H9 (cell line): ENCODE measurements around the gene MMEL1. TPM values are rescaled to one million over a fixed set of nuclear protein-coding genes. Genes with fewer than 3 reads are reported as not detected.

Experiments used
- DNase-seq: peaks from one replicate; pipeline ENCODE4 v3.0.0-alpha.2; 2017
- H2AFZ ChIP-seq: one replicate; pipeline ENCODE4 v1.6.1; 2013; ENCODE audit warnings: mild to moderate bottlenecking, low read length, control low read depth, moderate library complexity
- H2AK5ac ChIP-seq: 2 replicates; pipeline ENCODE4 v1.6.1; 2013; ENCODE audit warnings: low read length, control low read depth, mixed read lengths; ENCODE audit not compliant: insufficient read length
- H2BK120ac ChIP-seq: one replicate; pipeline ENCODE4 v1.6.1; 2013; ENCODE audit warnings: low read depth, mild to moderate bottlenecking, low read length, control low read depth, inconsistent platforms; ENCODE audit not compliant: poor library complexity, severe bottlenecking
- H2BK12ac ChIP-seq: 2 replicates; pipeline ENCODE4 v1.6.1; 2013; ENCODE audit warnings: low read length, control low read depth, mixed read lengths, low read depth; ENCODE audit not compliant: insufficient read length
- H2BK15ac ChIP-seq: 2 replicates; pipeline ENCODE4 v1.6.1; 2013; ENCODE audit warnings: low read depth, low read length, control low read depth
- H2BK20ac ChIP-seq: one replicate; pipeline ENCODE4 v1.6.1; 2013; ENCODE audit warnings: low read depth, mild to moderate bottlenecking, low read length, control low read depth, inconsistent platforms; ENCODE audit not compliant: poor library complexity, severe bottlenecking
- H2BK5ac ChIP-seq: 2 replicates; pipeline ENCODE4 v1.6.1; 2013; ENCODE audit warnings: low read length, control low read depth, mixed read lengths; ENCODE audit not compliant: insufficient read length
- H3K14ac ChIP-seq: 2 replicates; pipeline ENCODE4 v1.6.1; 2013; ENCODE audit warnings: low read length, control low read depth; ENCODE audit not compliant: insufficient read depth
- H3K18ac ChIP-seq: 2 replicates; pipeline ENCODE4 v1.6.1; 2013; ENCODE audit warnings: low read depth, mild to moderate bottlenecking, mixed read lengths, low read length, control low read depth; ENCODE audit not compliant: insufficient read length
- H3K23ac ChIP-seq: 2 replicates; pipeline ENCODE4 v1.6.1; 2013; ENCODE audit warnings: low read length, control low read depth, mixed read lengths, low read depth; ENCODE audit not compliant: insufficient read length
- H3K23me2 ChIP-seq: 2 replicates; pipeline ENCODE4 v1.6.1; 2013; ENCODE audit warnings: low read depth, mild to moderate bottlenecking, mixed read lengths, low read length, control low read depth; ENCODE audit not compliant: insufficient read length, poor library complexity, severe bottlenecking
- H3K27ac ChIP-seq: 2 replicates; pipeline ENCODE4 v1.5.1; 2013; ENCODE audit warnings: low read length, control low read depth, mixed read lengths, low read depth; ENCODE audit not compliant: insufficient read length
- H3K27me3 ChIP-seq: 2 replicates; pipeline ENCODE4 v1.6.1; 2013; ENCODE audit warnings: low read length, control low read depth, inconsistent platforms; ENCODE audit not compliant: insufficient read depth
- H3K4ac ChIP-seq: 2 replicates; pipeline ENCODE4 v1.6.1; 2013; ENCODE audit warnings: low read depth, mild to moderate bottlenecking, control low read depth, inconsistent platforms, low read length, moderate library complexity
- H3K4me1 ChIP-seq: 2 replicates; pipeline ENCODE4 v1.6.1; 2013; ENCODE audit warnings: low read length, control low read depth, inconsistent platforms; ENCODE audit not compliant: insufficient read depth
- H3K4me2 ChIP-seq: 2 replicates; pipeline ENCODE4 v1.6.1; 2013; ENCODE audit warnings: low read length, control low read depth, mixed read lengths; ENCODE audit not compliant: insufficient read length, insufficient read depth
- H3K56ac ChIP-seq: 2 replicates; pipeline ENCODE4 v1.6.1; 2013; ENCODE audit warnings: low read depth, mild to moderate bottlenecking, mixed read lengths, low read length, control low read depth; ENCODE audit not compliant: insufficient read length
- H3K79me1 ChIP-seq: 2 replicates; pipeline ENCODE4 v1.6.1; 2013; ENCODE audit warnings: low read depth, mild to moderate bottlenecking, moderate library complexity, low read length, control low read depth, inconsistent platforms; ENCODE audit not compliant: insufficient read depth, poor library complexity, severe bottlenecking
- H3K79me2 ChIP-seq: 2 replicates; pipeline ENCODE4 v1.6.1; 2013; ENCODE audit warnings: low read length, control low read depth, inconsistent platforms; ENCODE audit not compliant: insufficient read depth
- H3K9ac ChIP-seq: 2 replicates; pipeline ENCODE4 v1.6.1; 2013; ENCODE audit warnings: low read length, control low read depth, mixed read lengths; ENCODE audit not compliant: insufficient read length; ENCODE audit errors: extremely low read depth
- H3K9me3 ChIP-seq: one replicate; pipeline ENCODE4 v1.6.1; 2013; ENCODE audit warnings: low read depth, low read length, inconsistent platforms; ENCODE audit not compliant: control insufficient read depth
- H3T11ph ChIP-seq: one replicate; pipeline ENCODE4 v1.6.1; 2013; ENCODE audit warnings: mild to moderate bottlenecking, low read length, control low read depth, inconsistent platforms
- H4K20me1 ChIP-seq: one replicate; pipeline ENCODE4 v1.6.1; 2013; ENCODE audit not compliant: control insufficient read depth, insufficient read length, insufficient read depth
- H4K5ac ChIP-seq: 2 replicates; pipeline ENCODE4 v1.6.1; 2013; ENCODE audit warnings: low read depth, mild to moderate bottlenecking, mixed read lengths, low read length, control low read depth; ENCODE audit not compliant: insufficient read length
- H4K8ac ChIP-seq: replicated peaks from 2 replicates; pipeline ENCODE4 v1.6.1; 2013; ENCODE audit warnings: low read length, control low read depth, mixed read lengths, low read depth; ENCODE audit not compliant: insufficient read length
- H4K91ac ChIP-seq: 2 replicates; pipeline ENCODE4 v1.6.1; 2013; ENCODE audit warnings: low read depth, mild to moderate bottlenecking, moderate library complexity, mixed read lengths, low read length, control low read depth; ENCODE audit not compliant: insufficient read length
- H3K27ac Mint-ChIP-seq, 3 experiments: 2 replicates in 2 of 3; 3 replicates in 1 of 3; pipeline ENCODE4 v1.8.0; 2020 to 2021; ENCODE audit warnings: mixed read lengths in 3 of 3, mild to moderate bottlenecking in 1 of 3, moderate library complexity in 1 of 3
- H3K27me3 Mint-ChIP-seq: 2 replicates; pipeline ENCODE4 v1.8.0; 2021; ENCODE audit warnings: low read depth, mild to moderate bottlenecking, moderate library complexity, mixed read lengths
- H3K36me3 Mint-ChIP-seq, 3 experiments: 2 replicates in 2 of 3; 3 replicates in 1 of 3; pipeline ENCODE4 v1.8.0; 2020 to 2021; ENCODE audit warnings: low read depth in 3 of 3, mixed read lengths in 3 of 3; ENCODE audit not compliant: insufficient read depth in 1 of 3
- H3K4me1 Mint-ChIP-seq, 2 experiments: 2 replicates each; pipeline ENCODE4 v1.8.0; 2020; ENCODE audit warnings: mixed read lengths in 2 of 2
- H3K4me3 Mint-ChIP-seq, 2 experiments: 2 replicates in 1 of 2; 3 replicates in 1 of 2; pipeline ENCODE4 v1.8.0; 2020 to 2021; ENCODE audit warnings: mild to moderate bottlenecking in 2 of 2, mixed read lengths in 2 of 2, moderate library complexity in 1 of 2
- H3K9me3 Mint-ChIP-seq, 2 experiments: 2 replicates in 1 of 2; 3 replicates in 1 of 2; pipeline ENCODE4 v1.8.0; 2020; ENCODE audit warnings: mild to moderate bottlenecking in 2 of 2, mixed read lengths in 2 of 2, moderate library complexity in 1 of 2
- WGBS: extraction: QIAGEN DNeasy Blood & Tissue Kit; methylation state at CpG from one replicate; pipeline ENCODE4 v1.1.7; 2013; ENCODE audit warnings: missing lambda C conversion rate, low lambda C conversion rate, mixed read lengths; ENCODE audit not compliant: insufficient read length; ENCODE audit errors: extremely low coverage; 5-methylcytosine and 5-hydroxymethylcytosine counted together
- total RNA-seq: library from RNA; stranded (reverse); gene quantifications from 2 replicates; pipeline ENCODE4 v1.2.1, GENCODE V29; 2021
- TF ChIP-seq, protein P1 (sequence below): fragments of 200-600 bp; sonication (generic); conservative IDR thresholded peaks from 3 replicates; pipeline ENCODE4 v1.8.0; 2021; ENCODE audit warnings: antibody characterized with exemption, mild to moderate bottlenecking

The MMEL1 gene
- total RNA-seq, 1 experiment from 2014 or later: 0.42 TPM

GRCh38 chr1:2564006-2564814, 68.6 kb downstream of the MMEL1 start:
- Histone ChIP-seq H3K27me3 (no peaks in the 10 kb centered on the region), H4K91ac (no peak overlapping the region), H3K4me1 (no peaks in the 10 kb centered on the region), H2AFZ (no peak overlapping the region), H3K23ac (no peak overlapping the region), H3K23me2 (no peaks in the 10 kb centered on the region), H3K9me3 (no peaks in the 10 kb centered on the region), H3T11ph (no peak overlapping the region), H2BK12ac (no peak overlapping the region), H2BK120ac (no peak overlapping the region), H4K5ac (no peak overlapping the region), H3K4ac (no peak overlapping the region), H3K79me1 (no peaks in the 10 kb centered on the region), H3K18ac (no peak overlapping the region), H2BK20ac (no peak overlapping the region), H2AK5ac (no peak overlapping the region), H4K20me1 (no peaks in the 10 kb centered on the region), H3K79me2 (no peaks in the 10 kb centered on the region), H4K8ac (no peak overlapping the region), H3K4me2 (no peak overlapping the region), H2BK15ac (no peak overlapping the region), H3K27ac (no peak overlapping the region), H2BK5ac (no peak overlapping the region), H3K9ac (no peak overlapping the region), H3K56ac (no peak overlapping the region), H3K14ac (no peak overlapping the region; the same call in 1 of the 2 replicates)
- WGBS: no CpG with 5 or more reads among the region's 20 CpGs
- TF ChIP-seq, protein P1, sequence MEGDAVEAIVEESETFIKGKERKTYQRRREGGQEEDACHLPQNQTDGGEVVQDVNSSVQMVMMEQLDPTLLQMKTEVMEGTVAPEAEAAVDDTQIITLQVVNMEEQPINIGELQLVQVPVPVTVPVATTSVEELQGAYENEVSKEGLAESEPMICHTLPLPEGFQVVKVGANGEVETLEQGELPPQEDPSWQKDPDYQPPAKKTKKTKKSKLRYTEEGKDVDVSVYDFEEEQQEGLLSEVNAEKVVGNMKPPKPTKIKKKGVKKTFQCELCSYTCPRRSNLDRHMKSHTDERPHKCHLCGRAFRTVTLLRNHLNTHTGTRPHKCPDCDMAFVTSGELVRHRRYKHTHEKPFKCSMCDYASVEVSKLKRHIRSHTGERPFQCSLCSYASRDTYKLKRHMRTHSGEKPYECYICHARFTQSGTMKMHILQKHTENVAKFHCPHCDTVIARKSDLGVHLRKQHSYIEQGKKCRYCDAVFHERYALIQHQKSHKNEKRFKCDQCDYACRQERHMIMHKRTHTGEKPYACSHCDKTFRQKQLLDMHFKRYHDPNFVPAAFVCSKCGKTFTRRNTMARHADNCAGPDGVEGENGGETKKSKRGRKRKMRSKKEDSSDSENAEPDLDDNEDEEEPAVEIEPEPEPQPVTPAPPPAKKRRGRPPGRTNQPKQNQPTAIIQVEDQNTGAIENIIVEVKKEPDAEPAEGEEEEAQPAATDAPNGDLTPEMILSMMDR: no peak
- H3K36me3 Mint-ChIP-seq: no peaks in the 10 kb centered on the region
- no peak overlapping the region; a peak in 1 of 7 replicates for H3K27ac Mint-ChIP-seq
- peaks cover 0 to 6% of the 10 kb centered on the region in 2 experiments; a peak in 2 of 4 replicates for H3K4me1 Mint-ChIP-seq
- H3K27me3 Mint-ChIP-seq: peaks cover 3% of the 10 kb centered on the region
- DNase-seq: no peak
- no peaks in the 10 kb centered on the region; a peak in 1 of 5 replicates for H3K9me3 Mint-ChIP-seq
- H3K4me3 Mint-ChIP-seq: no peak overlapping the region
